CD4-positive, alpha-beta T cell treated with Interleukin-4 for 4 hours (primary cell): Measurements from ENCODE around the gene POMGNT2.
"Not testable (repeated sequence)": the region's sequence is repeated elsewhere in the genome, so short reads cannot be mapped to it uniquely, and the experiment has no call there.

Source experiments
- DNase-seq: peaks from one replicate; pipeline ENCODE4 v3.0.0-alpha.2; 2020

The POMGNT2 gene

DNA sequence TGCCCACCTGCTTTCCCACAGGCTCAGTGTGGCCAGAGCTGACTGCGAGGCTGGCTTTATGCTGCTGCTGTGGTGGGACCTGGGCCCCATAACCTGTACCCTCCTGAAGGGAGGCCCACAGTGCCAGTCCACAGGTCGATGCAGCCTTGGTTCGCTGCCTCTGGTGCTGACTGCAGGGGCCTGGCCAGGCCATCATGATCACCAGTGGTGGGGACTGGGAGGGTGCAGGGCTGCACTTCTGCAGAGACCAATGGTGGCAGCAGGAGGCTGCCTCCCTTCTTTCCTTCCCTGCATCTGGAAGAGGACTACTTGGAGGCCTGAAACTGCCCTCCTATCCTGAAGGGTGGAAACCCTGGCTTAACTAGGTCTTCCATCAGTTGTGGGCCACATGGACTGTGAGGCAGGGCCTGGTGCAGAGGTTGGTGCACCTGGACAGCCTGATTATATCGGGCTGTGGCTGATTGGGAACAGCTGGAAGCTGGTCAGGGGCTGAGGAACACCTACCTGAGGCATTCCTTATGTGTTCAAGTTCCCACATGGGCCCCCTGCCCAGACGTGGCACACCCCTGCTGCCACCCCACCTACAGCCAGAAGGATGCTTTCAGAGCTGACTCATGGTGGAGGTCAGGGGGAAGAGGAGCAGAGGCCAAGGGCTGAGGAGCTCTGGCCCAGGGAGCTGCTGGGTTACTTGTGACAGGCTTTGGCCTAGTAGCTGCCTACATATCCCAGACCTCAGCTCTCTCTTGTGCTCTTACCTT, 29.8 kb downstream of the POMGNT2 start:
- DNase-seq = no peak

DNA sequence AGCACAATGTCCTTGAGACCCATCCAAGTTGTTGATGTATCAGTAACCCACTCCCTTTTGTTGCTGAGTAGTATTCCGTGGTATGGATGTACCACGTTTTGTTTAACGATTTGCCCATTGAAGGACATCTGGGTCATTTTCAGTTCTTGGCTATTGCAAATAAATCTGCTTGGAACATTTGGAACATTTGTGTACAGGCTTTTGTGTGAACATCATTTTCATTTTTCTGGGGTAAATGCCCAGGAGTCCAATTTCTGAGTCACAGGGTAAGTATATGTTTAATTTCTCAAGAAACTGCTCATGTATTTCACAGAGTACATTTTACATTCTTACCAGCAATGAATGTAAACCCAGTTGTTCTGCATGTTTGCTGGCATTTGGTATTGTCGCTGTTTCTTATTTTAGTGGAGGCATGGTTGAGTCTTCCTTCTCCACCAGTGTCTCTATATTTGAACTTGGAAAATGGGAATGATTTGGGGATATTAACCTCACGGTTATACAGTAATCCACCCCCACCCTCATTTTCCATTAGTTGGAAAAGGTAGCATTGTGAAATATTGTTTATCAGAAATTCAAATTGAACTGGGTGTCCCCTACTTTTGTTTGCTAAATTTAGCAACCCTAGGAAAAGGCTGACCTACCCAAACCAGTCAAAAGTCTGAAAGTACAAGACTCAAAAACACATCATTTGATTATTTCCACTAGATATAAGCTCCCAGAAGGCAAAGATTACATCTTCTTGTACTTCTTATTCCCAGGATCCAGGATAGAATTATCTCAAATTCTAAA, 30.8 kb downstream of the POMGNT2 start:
- DNase-seq = no peak

DNA sequence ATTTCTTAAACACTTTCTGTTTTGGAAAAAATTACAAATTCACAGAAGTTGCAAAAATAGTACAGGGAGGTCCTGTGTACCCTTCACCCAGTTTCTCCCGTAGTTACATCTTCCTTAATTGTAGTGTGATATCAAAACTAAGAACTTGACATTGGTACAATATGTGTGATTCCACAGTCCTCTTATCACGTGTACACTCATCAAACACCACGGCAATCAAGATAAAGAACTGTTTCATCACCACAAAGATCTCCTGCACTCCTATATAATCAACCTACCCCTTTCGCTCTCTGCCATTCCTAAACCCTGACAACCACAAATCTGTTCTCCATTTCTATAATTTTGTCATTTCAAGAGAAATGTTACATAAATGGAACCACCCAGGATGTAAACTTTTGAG, 31.4 kb downstream of the POMGNT2 start:
- no peak for DNase-seq

DNA sequence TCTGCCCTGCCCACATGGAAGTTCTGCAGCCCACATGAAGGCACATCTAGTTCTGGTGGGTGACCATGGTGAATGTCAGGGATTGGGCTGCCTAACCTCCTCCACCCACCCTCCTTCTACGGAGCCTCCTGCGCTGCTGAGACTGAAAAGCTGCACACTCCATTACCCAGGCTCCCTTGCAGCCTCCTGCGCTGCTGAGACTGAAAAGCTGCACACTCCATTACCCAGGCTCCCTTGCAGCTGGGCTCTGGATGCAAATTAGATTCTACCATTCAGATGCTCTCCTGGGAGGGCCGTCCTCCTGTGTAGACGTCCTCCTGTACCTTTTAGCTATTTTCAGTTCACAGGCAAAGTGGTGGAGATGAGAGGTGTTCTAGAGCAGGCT, 32.1 kb downstream of the POMGNT2 start:
- DNase-seq = no peak

DNA sequence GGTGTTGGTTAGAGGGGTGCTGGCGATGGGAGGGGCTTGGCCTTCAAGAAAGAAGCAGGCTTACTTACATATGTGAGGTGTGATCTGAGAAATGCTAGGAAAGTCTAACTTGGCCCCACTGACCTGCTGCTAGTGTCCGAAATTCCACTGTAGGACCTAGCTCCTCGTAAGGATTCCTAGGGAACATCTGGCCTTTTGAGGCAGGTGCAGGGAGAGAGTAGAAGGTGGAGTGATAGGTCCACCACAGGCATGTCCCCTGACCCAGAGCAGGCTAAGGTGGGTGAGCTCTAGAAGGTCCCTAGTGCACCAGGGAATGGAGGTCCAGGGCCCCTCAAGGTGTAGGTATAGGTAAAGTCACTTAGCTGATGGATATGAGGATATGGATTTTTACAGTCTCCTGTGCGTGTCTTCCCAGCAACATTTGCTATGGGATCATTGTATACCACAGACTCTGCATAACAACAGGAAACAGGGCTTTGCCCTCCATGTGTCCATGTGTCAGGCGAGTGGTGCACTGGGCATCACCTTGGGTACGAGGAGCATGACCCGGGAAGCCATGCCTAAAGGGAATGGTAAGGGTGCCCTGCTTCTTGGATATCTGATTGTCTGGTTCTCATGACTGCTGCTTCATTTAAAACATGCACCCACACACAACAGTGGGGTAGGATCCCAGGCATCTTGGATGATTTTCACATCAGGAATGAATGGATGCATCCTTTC, 32.6 kb downstream of the POMGNT2 start:
- no peak for DNase-seq

DNA sequence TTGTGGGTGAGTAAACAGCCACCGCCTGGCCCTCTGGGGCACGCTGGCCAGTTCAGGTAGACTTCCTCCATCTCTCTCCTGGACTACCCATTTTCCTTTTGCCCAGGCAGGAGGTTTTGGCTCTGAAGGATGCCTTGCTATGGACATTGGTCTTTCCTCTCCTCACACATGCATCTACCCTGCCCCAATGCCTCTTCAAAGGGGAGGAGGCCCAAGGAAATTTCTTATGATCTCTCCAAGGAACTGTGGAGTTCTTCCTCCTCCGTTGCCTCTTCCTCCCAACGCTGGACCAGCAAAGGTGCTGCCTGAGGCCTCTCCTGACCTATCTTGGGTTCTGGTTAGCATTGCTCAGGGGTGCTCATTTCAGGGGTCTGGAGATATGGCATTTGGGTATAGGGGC, 33.5 kb downstream of the POMGNT2 start:
- no peak for DNase-seq

DNA sequence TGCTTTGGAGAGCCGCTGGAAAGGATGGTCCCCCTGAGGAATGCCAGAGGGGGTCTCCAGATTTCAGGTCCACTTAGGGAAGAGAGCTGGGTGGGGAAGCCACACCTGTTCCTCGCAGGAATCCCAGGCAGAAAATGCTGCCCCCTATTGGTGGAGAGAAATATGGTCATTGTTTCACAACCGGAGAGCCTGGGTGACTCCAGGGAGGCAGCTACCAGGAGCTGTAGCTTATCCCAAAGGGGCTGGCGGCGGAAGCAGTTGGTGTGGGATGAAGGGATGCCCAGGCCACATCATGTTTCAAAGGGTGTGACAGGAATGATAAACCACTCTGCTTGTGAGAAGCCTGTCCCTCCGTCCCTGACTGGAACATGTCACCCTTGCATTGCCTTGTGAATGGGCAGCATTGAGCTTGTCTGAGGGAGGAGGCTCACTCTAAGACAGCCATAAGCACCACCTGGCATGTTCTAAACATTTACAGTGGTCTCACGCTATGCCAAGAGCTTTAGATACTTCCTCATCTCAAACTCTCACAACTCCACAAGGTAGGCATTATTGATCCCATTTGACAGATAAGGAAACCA, 34.5 kb downstream of the POMGNT2 start:
- peak; percentile 23 for DNase-seq

DNA sequence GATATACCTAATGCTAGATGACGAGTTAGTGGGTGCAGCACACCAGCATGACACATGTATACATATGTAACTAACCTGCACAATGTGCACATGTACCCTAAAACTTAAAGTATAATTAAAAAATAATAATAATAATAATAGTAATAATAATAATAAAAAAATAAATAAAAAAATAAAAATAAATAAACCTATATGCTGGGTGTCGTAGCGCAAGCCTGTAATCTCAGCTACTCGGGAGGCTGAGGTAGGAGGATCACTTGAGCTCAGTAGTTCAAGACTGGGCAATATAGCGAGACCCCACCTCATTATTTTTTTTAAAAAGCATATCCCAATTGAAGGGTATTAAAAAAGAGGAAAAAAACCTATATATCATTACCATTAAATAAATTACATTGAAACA, 35.2 kb downstream of the POMGNT2 start:
- not testable (repeated sequence) for DNase-seq

DNA sequence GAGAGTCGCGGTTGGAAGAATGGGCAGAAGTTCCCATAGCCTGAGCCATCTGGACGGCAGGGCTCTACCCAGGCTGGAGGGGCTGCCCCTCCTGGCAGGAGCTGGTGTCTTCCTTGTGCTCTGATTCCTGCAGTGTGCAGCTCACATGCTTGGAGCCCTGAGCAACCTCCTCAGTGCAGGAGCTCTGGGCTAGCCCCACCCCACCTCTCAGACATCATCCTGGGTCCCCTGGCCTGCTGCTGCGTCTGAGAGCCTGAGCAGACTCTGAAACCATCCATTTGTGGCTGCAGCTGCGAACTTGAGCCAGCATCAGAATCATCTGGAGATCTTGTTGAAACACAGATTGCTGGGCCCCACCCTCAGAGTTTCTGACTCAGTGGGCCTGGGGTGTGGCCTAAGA, 42.8 kb downstream of the POMGNT2 start:
- no peak for DNase-seq

DNA sequence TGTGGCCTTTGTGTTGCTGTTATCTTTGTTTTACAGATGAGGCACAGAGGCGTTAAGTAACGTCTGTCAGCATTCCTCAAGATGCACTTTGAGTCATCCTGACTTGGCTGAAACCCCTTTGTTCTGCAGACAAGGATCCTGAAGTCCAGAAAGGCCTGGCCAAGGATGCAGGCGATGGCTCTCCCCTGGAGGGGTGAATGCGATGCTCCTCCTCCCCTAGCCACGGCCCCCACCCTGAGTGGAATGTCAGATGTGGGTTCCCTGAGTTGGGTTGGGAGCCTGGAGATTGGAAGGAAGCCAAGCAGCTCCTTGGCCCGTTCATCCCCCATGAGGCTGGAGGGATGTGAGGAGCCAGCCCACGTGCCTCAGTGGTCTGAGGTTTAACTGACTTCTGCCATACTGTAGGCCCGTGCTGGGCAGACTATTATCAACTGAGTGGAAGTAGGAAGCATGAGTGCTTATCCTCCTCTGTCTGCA, 43.3 kb downstream of the POMGNT2 start:
- DNase-seq = no peak

DNA sequence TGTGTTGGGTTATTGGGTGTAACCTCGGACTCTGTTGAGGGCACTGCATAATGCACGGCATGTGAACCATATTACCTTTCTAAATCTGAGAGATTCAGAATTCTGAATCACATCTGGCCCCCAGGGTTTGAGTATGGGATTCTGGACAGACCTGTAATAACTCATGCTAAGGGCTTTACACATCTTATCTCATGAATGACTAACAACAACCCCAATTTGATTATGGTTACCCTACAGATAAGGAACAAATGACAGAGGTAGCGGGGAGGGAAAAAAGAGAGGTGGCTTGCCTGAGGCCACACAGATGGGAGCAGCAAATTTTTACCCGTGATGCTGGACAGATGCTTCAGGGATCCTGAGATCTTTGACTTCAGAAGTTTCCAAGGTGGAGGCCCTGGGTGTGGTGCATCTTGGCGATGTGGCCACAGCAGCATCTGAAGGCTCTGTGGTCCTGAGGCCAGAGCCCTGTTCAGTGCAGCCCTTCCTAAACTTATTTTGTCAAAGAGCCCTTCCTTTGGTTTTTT, 43.8 kb downstream of the POMGNT2 start:
- no peak for DNase-seq

DNA sequence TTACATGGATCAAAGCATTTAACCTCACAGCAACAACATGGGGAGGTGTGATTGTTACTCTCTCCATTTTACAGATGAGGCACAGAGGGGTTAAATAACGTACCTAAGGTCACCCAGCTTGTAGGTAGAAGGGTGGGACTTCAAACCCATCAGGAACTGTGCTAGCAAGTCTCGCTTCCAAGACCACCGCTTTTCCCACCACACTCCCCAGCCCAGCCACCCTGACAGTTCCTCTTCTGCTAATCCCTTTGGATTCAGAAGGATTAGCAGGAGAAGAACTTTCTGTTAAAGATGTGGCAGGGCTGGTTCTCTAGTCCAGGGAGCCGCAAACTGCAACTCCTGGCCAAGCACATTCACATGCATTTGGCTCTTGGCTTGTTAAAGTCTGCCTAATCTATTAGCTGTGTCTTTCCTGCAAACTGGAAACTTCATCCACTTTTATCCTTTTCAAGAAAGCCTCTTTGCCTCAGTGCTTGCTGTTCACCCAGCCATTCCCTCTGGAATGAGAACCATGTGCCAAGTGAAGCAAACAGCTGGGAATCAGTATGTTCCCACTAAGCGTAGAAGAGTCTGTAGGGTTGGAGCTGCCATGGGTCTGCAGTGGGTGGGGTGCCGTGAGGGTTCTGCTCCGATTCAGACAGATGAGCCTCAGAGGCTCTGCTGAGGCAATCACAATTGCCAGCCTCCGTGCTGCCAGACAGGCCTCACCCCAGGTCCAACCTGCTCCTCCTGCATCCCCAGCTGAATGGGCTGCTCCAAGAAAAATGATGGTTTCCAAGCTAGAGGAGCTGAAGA, 44.6 kb downstream of the POMGNT2 start:
- DNase-seq = no peak

DNA sequence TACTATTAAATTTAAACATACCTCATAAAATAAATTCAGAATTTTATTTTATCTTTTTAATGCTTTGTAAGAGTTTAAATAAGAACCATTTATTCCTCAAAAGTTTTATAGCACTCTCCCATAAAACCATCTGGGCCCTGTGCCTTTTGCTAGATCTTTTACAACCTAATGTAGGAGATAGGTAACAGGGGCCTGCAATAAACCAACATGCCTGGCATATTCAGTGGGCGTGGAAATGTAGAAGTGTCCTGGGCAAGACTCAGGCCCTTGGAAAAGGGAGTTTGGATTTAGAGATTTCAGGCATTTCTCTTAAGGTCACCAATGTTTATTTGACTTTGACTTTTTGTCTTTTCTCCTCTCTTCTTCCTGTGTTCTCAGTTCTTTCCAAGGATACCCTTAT, 46.4 kb downstream of the POMGNT2 start:
- DNase-seq = no peak

DNA sequence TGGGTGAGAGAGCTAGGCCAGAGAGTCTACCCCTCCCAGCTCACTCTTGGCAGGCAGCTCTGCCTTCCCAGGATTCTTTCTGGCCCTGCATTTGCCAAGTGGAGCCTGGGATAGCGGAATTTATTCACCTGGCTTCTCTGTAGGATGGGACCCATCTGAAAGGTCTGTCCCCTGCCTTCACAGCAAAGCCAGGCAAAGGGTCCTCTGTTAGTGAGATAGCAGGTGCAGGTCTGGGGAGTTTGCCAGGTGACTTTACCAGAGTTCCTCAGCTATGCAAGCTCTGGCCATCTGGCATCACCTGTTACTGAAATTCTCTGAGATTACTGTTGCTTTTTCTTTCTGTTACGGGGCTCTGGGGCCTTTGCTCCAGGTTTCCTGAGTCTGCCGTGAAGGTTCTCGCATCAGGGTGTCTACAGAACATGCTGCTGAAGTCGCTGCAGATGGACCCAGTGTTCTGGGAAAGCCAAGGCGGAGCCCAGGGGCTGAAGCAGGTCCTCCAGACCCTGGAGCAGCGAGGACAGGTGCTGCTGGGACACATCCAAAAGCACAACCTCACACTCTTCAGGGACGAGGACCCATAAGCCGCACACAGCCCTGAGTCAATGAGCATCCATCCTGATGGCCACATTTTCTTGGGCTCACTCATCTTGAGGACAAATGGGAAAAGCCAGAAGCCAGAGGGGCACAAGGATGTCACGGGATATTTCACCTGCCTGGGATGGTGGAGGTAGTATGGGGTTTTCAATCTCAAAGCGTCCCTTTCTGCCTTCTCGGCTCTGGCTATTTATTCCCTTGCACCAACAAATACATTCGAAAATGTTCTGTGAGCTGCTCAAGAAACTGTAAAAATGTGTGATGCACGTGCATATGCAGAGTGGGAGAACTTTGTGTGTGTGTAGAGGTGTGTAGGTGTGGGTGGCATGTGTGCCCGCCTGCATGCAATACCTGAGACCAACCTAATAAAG, 49.8 kb downstream of the POMGNT2 start:
- no peak for DNase-seq

DNA sequence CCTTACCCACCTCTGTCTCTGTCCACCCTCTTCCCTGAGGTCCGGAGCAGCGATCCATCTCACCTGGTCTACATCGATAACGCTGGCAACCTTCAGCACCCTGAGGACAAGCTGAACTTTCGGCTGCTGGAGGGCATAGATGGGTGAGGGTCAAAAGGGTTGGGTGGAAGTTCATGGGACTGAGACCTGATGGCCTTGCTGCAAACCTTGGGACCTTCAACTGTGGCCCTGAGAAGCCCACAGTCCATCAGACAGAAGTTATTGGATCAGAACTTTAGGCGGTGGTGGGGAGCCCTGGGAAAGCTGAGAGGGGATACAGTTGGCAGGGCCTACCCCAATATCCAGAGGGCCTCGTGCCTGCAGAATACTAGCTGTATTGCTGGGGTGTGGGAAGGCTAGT, 50.5 kb downstream of the POMGNT2 start:
- DNase-seq = no peak

DNA sequence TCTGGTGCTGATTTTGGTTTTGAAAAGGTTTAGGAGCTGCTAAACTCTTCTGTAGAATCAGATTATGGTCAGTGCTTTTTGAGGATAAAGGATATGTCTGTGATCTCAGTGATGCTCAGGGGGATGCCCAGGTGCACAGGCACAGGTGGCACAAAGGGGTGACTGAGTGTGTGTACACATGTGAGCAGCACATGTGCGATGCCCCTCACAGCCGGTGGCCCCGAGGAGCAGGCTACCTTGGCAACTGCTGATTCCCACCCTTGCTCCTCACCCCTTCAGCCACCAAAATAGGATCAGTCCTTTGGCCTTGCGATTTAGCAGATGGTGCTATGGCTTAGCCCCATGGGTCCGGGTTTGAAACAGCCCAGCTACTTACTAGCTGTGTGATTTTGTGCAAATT, 51.1 kb downstream of the POMGNT2 start:
- no peak for DNase-seq

DNA sequence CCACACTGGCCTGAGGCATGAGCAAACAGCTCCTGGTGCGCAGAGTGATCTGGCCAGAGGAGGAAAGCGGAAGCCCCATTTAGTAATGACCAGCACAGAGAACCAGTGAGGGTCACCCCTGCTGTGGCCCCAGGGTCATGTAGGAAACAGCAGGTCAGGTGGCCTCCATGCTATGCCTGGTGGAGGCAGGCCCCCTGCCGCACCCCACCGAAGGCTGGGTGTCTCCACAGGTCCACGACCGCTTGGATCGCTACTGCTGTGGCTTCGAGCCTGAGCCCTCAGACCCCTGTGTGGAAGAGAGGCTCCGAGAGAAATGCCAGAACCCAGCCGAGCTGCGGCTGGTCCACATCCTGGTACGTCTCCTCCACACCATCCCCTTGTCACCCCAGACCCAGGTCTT, 52.6 kb downstream of the POMGNT2 start:
- DNase-seq = no peak

DNA sequence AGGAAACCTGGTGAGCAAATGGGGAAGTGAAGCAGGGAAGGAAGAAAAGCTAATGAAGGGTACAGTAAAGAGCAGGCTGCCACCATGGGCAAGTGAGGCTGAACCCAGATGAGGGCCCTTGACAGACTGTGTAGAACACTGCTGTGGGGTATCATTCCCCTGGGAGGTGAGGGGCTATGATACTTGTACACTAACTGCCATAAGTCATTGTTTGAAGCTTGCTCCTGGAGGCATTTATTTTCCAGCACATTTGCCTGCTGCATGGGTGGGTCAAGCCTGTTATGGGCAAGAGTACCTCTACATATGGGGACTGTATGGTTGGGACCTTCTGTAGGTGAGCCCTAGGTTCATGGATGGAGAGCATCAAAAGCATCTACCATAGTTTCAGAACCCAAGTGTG, 57.4 kb downstream of the POMGNT2 start:
- DNase-seq = no peak

DNA sequence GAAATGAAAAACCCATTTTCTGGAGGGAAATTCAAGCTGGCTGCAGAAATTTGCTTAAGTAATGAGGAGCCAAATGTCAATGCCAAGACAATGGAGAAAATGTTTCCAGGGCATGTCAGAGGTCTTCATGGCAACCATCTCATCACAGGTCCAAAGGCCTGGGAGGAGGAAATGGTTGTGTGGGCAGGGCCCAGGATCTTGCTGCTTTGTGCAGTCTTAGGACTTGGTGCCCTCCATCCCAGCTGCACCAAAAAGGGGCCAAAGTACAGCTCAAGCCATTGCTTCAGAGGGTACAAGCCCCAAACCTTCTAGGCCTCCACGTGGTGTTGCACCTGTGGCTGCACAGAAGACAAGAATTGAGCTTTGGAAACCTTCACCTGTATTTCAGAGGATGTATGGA, 59.3 kb downstream of the POMGNT2 start:
- DNase-seq = no peak

DNA sequence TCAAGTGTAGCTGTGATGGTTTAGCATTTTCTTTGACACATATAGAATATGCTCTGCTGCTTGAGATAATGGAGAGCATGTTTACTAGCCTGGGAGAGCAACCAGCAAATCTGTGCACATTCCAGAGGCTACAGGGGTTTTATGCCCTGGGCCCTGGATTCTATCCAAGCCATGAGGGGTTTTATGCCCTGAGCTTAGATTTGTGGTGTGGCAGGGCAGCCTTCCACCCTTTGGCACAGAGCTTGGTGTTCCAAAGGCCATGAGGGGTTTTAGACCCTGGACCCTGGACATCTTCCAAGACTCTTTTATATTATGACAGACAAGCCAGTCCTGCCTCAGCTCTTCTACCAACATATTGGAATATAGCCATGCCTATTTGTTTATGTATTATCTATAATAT, 60.8 kb downstream of the POMGNT2 start:
- DNase-seq = not testable (repeated sequence)

DNA sequence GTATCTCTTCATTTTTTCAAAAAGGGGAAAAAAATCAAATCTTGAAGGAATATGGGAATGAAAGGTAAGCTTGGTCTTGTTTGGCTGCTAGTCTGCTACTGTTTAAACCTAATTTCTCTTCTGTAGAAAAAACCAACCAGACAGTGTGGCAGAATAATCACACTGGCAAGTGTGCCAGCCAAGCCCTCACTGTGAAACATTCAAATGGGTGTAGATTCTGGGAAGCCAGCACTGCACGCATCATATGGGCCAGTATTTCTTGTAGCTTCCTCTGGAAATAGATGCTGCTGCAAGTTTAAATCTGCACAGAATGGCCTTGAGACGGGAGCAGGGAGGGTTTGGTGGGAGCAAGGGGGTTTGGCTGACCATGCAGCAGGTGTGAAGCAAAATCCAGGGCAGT, 62.1 kb downstream of the POMGNT2 start:
- DNase-seq = no peak
